SU-DHL-6 (cell line): ENCODE data around the gene KPNA4.
"Not testable (repeated sequence)": the region's sequence is repeated elsewhere in the genome, so short reads cannot be mapped to it uniquely, and the experiment has no call there.

Experiments
- H2AFZ ChIP-seq: fragments of 200-600 bp; sonication (generic); 2 replicates; pipeline ENCODE4 v1.6.1; 2014; ENCODE audit warnings: low read depth, mild to moderate bottlenecking, moderate library complexity, mixed read lengths, antibody characterized with exemption, low read length; ENCODE audit not compliant: severe bottlenecking
- H3F3A ChIP-seq: fragments of 200-600 bp; shearing (Covaris generic); 2 replicates; pipeline ENCODE4 v1.6.0; 2016; ENCODE audit warnings: antibody characterized with exemption, mild to moderate bottlenecking; ENCODE audit not compliant: insufficient read depth
- H3K27ac ChIP-seq: fragments of 200-600 bp; sonication (generic); 2 replicates; pipeline ENCODE4 v1.5.1; 2016; ENCODE audit warnings: low read depth, mild to moderate bottlenecking, low read length, moderate library complexity, mixed read lengths
- H3K27me3 ChIP-seq: fragments of 200-600 bp; sonication (generic), shearing (Covaris generic); 2 replicates; pipeline ENCODE4 v1.6.0; 2014; ENCODE audit warnings: mild to moderate bottlenecking, low read length
- H3K36me3 ChIP-seq: fragments of 200-600 bp; sonication (generic); 2 replicates; pipeline ENCODE4 v1.6.1; 2014; ENCODE audit warnings: mild to moderate bottlenecking, low read length, mixed read lengths
- H3K4me2 ChIP-seq: fragments of 300-600, 200-600 bp; shearing (Covaris generic), sonication (generic); 2 replicates; pipeline ENCODE4 v1.6.0; 2014; ENCODE audit warnings: low read length, low read depth, mild to moderate bottlenecking; ENCODE audit not compliant: poor library complexity, severe bottlenecking
- H3K4me3 ChIP-seq: fragments of 200-600 bp; sonication (generic); 2 replicates; pipeline ENCODE4 v1.5.1; 2014; ENCODE audit warnings: antibody characterized with exemption, low read length, mild to moderate bottlenecking, mixed read lengths; ENCODE audit not compliant: insufficient read depth, poor library complexity, severe bottlenecking
- H3K79me2 ChIP-seq: fragments of 200-600 bp; sonication (generic); 2 replicates; pipeline ENCODE4 v1.6.1; 2014; ENCODE audit warnings: mild to moderate bottlenecking, low read length, moderate library complexity; ENCODE audit not compliant: insufficient read depth
- H3K9ac ChIP-seq: fragments of 200-600 bp; sonication (generic); 2 replicates; pipeline ENCODE4 v1.7.0; 2014; ENCODE audit warnings: mild to moderate bottlenecking, low read length
- H3K9me2 ChIP-seq: fragments of 200-600 bp; sonication (generic); replicated peaks from 2 replicates; pipeline ENCODE4 v1.6.1; 2014; ENCODE audit warnings: low read length; ENCODE audit not compliant: insufficient read depth
- H3K9me3 ChIP-seq: fragments of 200-600 bp; sonication (generic); 2 replicates; pipeline ENCODE4 v1.6.1; 2014; ENCODE audit warnings: low read length, mixed read lengths; ENCODE audit not compliant: insufficient read depth
- H4K20me1 ChIP-seq: fragments of 200-600 bp; sonication (generic); 2 replicates; pipeline ENCODE4 v1.6.1; 2014; ENCODE audit warnings: low read depth, mild to moderate bottlenecking, antibody characterized with exemption, low read length, moderate library complexity, mixed read lengths
- EZH2phosphoT487 ChIP-seq: fragments of 200-600 bp; sonication (generic), shearing (Covaris generic); conservative IDR thresholded peaks from 2 replicates; pipeline ENCODE4 v1.6.1; 2018; ENCODE audit warnings: mild to moderate bottlenecking, antibody characterized with exemption, low read length, moderate library complexity, mixed read lengths
- TF ChIP-seq, protein P1 (sequence below): fragments of 200-600 bp; sonication (generic); IDR thresholded peaks from one replicate; pipeline ENCODE4 v1.5.1; 2017; ENCODE audit warnings: antibody characterized with exemption, mild to moderate bottlenecking, low read length, moderate library complexity; ENCODE audit not compliant: insufficient read depth, poor library complexity, severe bottlenecking

Gene KPNA4

GRCh38 chr3:160459450-160459970 lies 105.9 kb downstream of the KPNA4 start:
- H3K4me2 ChIP-seq: no peak overlapping the region
- no peak for TF ChIP-seq EZH2phosphoT487
- TF ChIP-seq, protein P1, sequence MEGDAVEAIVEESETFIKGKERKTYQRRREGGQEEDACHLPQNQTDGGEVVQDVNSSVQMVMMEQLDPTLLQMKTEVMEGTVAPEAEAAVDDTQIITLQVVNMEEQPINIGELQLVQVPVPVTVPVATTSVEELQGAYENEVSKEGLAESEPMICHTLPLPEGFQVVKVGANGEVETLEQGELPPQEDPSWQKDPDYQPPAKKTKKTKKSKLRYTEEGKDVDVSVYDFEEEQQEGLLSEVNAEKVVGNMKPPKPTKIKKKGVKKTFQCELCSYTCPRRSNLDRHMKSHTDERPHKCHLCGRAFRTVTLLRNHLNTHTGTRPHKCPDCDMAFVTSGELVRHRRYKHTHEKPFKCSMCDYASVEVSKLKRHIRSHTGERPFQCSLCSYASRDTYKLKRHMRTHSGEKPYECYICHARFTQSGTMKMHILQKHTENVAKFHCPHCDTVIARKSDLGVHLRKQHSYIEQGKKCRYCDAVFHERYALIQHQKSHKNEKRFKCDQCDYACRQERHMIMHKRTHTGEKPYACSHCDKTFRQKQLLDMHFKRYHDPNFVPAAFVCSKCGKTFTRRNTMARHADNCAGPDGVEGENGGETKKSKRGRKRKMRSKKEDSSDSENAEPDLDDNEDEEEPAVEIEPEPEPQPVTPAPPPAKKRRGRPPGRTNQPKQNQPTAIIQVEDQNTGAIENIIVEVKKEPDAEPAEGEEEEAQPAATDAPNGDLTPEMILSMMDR: no peak
- H3F3A ChIP-seq: no peaks in the 10 kb centered on the region
- no peaks in the 10 kb centered on the region for H3K9me3 ChIP-seq
- no peak overlapping the region for H3K9ac ChIP-seq
- no peaks in the 10 kb centered on the region for H3K79me2 ChIP-seq
- no peak overlapping the region for H2AFZ ChIP-seq
- no peaks in the 10 kb centered on the region for H3K27me3 ChIP-seq
- H4K20me1 ChIP-seq: no peaks in the 10 kb centered on the region
- H3K9me2 ChIP-seq: no peaks in the 10 kb centered on the region
- no peak overlapping the region for H3K4me3 ChIP-seq
- no peaks in the 10 kb centered on the region for H3K36me3 ChIP-seq
- no peak overlapping the region for H3K27ac ChIP-seq

GRCh38 chr3:160458151-160458550 lies 107.2 kb downstream of the KPNA4 start:
- Histone ChIP-seq H3F3A (no peaks in the 10 kb centered on the region), H3K79me2 (no peaks in the 10 kb centered on the region), H3K9ac (no peak overlapping the region), H3K36me3 (no peaks in the 10 kb centered on the region), H3K9me3 (no peaks in the 10 kb centered on the region), H3K27ac (no peak overlapping the region), H2AFZ (no peak overlapping the region), H4K20me1 (no peaks in the 10 kb centered on the region), H3K9me2 (no peaks in the 10 kb centered on the region), H3K27me3 (no peaks in the 10 kb centered on the region), H3K4me3 (no peak overlapping the region), H3K4me2 (no peak overlapping the region)
- TF ChIP-seq EZH2phosphoT487: no peak
- TF ChIP-seq, protein P1: no peak

- no peak overlapping the region for H3K4me2 ChIP-seq
- H3K9ac ChIP-seq: no peak overlapping the region
- no peaks in the 10 kb centered on the region for H3K27me3 ChIP-seq
- H3K27ac ChIP-seq: no peak overlapping the region
- no peak overlapping the region for H2AFZ ChIP-seq
- H3K9me2 ChIP-seq: no peaks in the 10 kb centered on the region
- no peaks in the 10 kb centered on the region for H3K36me3 ChIP-seq
- no peak for TF ChIP-seq EZH2phosphoT487
- TF ChIP-seq, protein P1: no peak
- no peak overlapping the region for H3K4me3 ChIP-seq
- no peaks in the 10 kb centered on the region for H3F3A ChIP-seq
- no peaks in the 10 kb centered on the region for H3K9me3 ChIP-seq
- H3K79me2 ChIP-seq: no peaks in the 10 kb centered on the region
- no peaks in the 10 kb centered on the region for H4K20me1 ChIP-seq
Measured at GRCh38 chr3:160455846-160456245, 109.5 kb downstream of the KPNA4 start.

DNA sequence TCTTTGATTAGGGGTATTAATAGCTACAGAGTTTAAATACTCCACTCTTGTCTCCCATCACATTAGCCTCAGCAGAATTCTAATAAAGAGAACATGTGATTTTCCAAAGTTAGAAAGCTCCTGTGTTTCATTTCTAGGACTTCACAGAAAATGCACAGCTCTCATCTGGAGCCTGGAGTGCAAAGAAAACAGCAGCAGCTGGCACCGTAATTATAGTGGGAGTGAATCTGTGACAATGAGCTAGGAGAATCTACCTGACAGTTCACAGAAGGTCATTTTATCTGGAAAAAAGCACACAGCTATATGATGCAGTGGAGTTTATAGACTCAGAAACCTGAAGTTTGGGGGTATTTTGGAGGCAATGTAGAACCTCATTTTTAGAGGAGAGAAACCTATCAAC lies 110.4 kb downstream of the KPNA4 start:
- no peak overlapping the region for H3K27ac ChIP-seq
- H3K9me3 ChIP-seq: no peaks in the 10 kb centered on the region
- TF ChIP-seq, protein P1: no peak
- no peak for TF ChIP-seq EZH2phosphoT487
- no peak overlapping the region for H2AFZ ChIP-seq
- no peaks in the 10 kb centered on the region for H4K20me1 ChIP-seq
- H3F3A ChIP-seq: no peaks in the 10 kb centered on the region
- no peaks in the 10 kb centered on the region for H3K79me2 ChIP-seq
- no peaks in the 10 kb centered on the region for H3K9me2 ChIP-seq
- H3K4me2 ChIP-seq: no peak overlapping the region
- no peaks in the 10 kb centered on the region for H3K27me3 ChIP-seq
- H3K36me3 ChIP-seq: no peaks in the 10 kb centered on the region
- H3K9ac ChIP-seq: no peak overlapping the region
- no peak overlapping the region for H3K4me3 ChIP-seq

DNA sequence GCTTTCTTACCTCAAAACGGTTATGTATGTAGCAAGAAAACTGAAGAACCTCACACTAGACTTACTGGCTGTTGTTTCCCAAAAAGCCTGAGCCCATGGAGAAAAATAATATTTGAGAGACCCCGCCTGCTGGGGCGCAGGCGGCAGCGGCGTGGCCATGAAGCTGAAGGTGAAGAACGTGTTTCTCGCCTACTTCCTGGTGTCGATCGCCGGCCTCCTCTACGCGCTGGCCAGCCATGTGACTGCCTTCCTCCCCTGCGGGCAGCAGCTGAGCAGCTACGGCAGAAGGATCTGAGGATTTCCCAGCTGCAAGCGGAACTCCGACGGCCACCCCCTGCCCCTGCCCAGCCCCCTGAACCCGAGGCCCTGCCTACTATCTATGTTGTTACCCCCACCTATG lies 113.1 kb downstream of the KPNA4 start:
- H3K79me2 ChIP-seq: peaks cover 22% of the 10 kb centered on the region
- H3K4me2 ChIP-seq, H3K27ac ChIP-seq, H3K9ac ChIP-seq, H3K9me3 ChIP-seq, H4K20me1 ChIP-seq, H3F3A ChIP-seq, H3K9me2 ChIP-seq, H3K27me3 ChIP-seq, H3K4me3 ChIP-seq, H2AFZ ChIP-seq: not testable (repeated sequence)
- H3K36me3 ChIP-seq: peaks cover 13% of the 10 kb centered on the region
